ENCODE results near the gene PI4K2A.

- no peak for TF ChIP-seq POLR2A (IDR thresholded peaks at IDR 0.05)
- TF ChIP-seq CTCF (IDR thresholded peaks at IDR 0.05) = no peak
Measured at GRCh38 chr10:97623277-97623676, 17.2 kb upstream of the PI4K2A start.
